T47D (cell line): ENCODE measurements around the gene KIF26A.
A peak's percentile ranks its signal among the peaks of the same experiment; 100 is the strongest.
"Not testable (repeated sequence)": the region's sequence is repeated elsewhere in the genome, so short reads cannot be mapped to it uniquely, and the experiment has no call there.

Experiments used
- DNase-seq, 2 experiments: peaks; one replicate each; pipeline versions ENCODE4 v3.0.0 to v3.0.0-alpha.2; 2011 to 2012; ENCODE audit warnings: low read depth in 1 of 2, low spot score in 1 of 2
- JUND ChIP-seq: IDR thresholded peaks from 2 replicates; pipeline ENCODE4 v1.6.1; 2012; ENCODE audit warnings: low read depth
- in situ Hi-C: cut with HindIII; loops from 2 replicates; pipeline ENCODE4 v1.10.0; 2016; ENCODE audit warnings: low sequenced_read_pairs, low pct_unique_long_range_greater_than_20kb

KIF26A gene

GRCh38 chr14:104199266-104199895 is 61.0 kb downstream of the KIF26A start:
- peak; percentile 17 to 66 for DNase-seq
- in situ Hi-C loops, result no loop called here
- no peak for TF ChIP-seq JUND

- TF ChIP-seq JUND, result no peak
- no peak for DNase-seq
- in situ Hi-C loops, result no loop called here
Measured at GRCh38 chr14:104200106-104200505, 61.7 kb downstream of the KIF26A start.

- no peak for TF ChIP-seq JUND
- DNase-seq, result no peak
- in situ Hi-C loops, result no loop called here
Measured at GRCh38 chr14:104200591-104200990, 62.2 kb downstream of the KIF26A start.

GRCh38 chr14:104201063-104201462 is 62.7 kb downstream of the KIF26A start:
- in situ Hi-C loops, result no loop called here
- TF ChIP-seq JUND, result no peak
- no peak for DNase-seq

- in situ Hi-C loops, result no loop called here
- no peak for TF ChIP-seq JUND
- no peak for DNase-seq
Measured at GRCh38 chr14:104201496-104201895, 63.1 kb downstream of the KIF26A start.

- in situ Hi-C loops, result no loop called here
- no peak for TF ChIP-seq JUND
- DNase-seq, result peak; percentile 32 to 89
Measured at GRCh38 chr14:104202259-104203070, 64.1 kb downstream of the KIF26A start.

GRCh38 chr14:104203071-104203425 is 64.7 kb downstream of the KIF26A start:
- in situ Hi-C loops, result no loop called here
- TF ChIP-seq JUND, result no peak
- no peak for DNase-seq

- TF ChIP-seq JUND, result no peak
- no peak for DNase-seq
- in situ Hi-C loops, result no loop called here
Measured at GRCh38 chr14:104204660-104205149, 66.3 kb downstream of the KIF26A start.

- TF ChIP-seq JUND, result no peak
- in situ Hi-C loops, result no loop called here
- DNase-seq, result no peak
Measured at GRCh38 chr14:104205781-104206180, 67.4 kb downstream of the KIF26A start.

- in situ Hi-C loops, result no loop called here
- DNase-seq, result no peak
- TF ChIP-seq JUND, result no peak
Measured at GRCh38 chr14:104206281-104206904, 68.0 kb downstream of the KIF26A start.

- in situ Hi-C loops, result no loop called here
- DNase-seq, result no peak
- no peak for TF ChIP-seq JUND
Measured at GRCh38 chr14:104207142-104208014, 69.0 kb downstream of the KIF26A start.

GRCh38 chr14:104208015-104208295 is 69.6 kb downstream of the KIF26A start:
- in situ Hi-C loops, DNase-seq: not testable (repeated sequence)

GRCh38 chr14:104208331-104208730 is 69.9 kb downstream of the KIF26A start:
- DNase-seq, in situ Hi-C loops: not testable (repeated sequence)

- in situ Hi-C loops, DNase-seq: not testable (repeated sequence)
Measured at GRCh38 chr14:104209071-104209470, 70.7 kb downstream of the KIF26A start.
